ENCODE results near the gene CAMK1.

CAMK1 gene

GRCh38 chr3:9769426-9770275 lies at the start of gene CAMK1:
Gene CAMK1, minus strand, starts transcription at chr3:9769947. Its CDS starts 2,198 bp downstream, at chr3:9767749.
- peak; percentile 33 for DNase-seq (ENCODE audit: low spot score)

- DNase-seq (ENCODE audit: low spot score), result no peak
Observed at GRCh38 chr3:9818666-9819335, 49.1 kb upstream of the CAMK1 start.

- DNase-seq (ENCODE audit: low spot score), result no peak
Observed at GRCh38 chr3:9817436-9817835, 47.7 kb upstream of the CAMK1 start.

GRCh38 chr3:9815986-9816385 lies 46.2 kb upstream of the CAMK1 start:
- no peak for DNase-seq (ENCODE audit: low spot score)

GRCh38 chr3:9812870-9813483 lies 43.2 kb upstream of the CAMK1 start:
- DNase-seq (ENCODE audit: low spot score), result no peak

GRCh38 chr3:9810846-9811245 lies 41.1 kb upstream of the CAMK1 start:
- no peak for DNase-seq (ENCODE audit: low spot score)

- no peak for DNase-seq (ENCODE audit: low spot score)
Observed at GRCh38 chr3:9810433-9810770, 40.7 kb upstream of the CAMK1 start.

GRCh38 chr3:9809615-9810432 lies 40.1 kb upstream of the CAMK1 start, which contains the start of gene TTLL3:
Gene TTLL3, plus strand, starts transcription at chr3:9810262. Its CDS starts 400 bp downstream, at chr3:9810662.
- DNase-seq (ENCODE audit: low spot score), result peak; percentile 43

GRCh38 chr3:9809239-9809614 lies 39.5 kb upstream of the CAMK1 start:
- DNase-seq (ENCODE audit: low spot score), result peak; percentile 23

GRCh38 chr3:9808345-9809037 lies 38.7 kb upstream of the CAMK1 start:
- DNase-seq (ENCODE audit: low spot score), result peak; percentile 62

- no peak for DNase-seq (ENCODE audit: low spot score)
Observed at GRCh38 chr3:9807981-9808344, 38.2 kb upstream of the CAMK1 start.

GRCh38 chr3:9806688-9807589 lies 37.2 kb upstream of the CAMK1 start:
- no peak for DNase-seq (ENCODE audit: low spot score)

GRCh38 chr3:9806137-9806536 lies 36.4 kb upstream of the CAMK1 start:
- no peak for DNase-seq (ENCODE audit: low spot score)

GRCh38 chr3:9804996-9805395 lies 35.2 kb upstream of the CAMK1 start:
- DNase-seq (ENCODE audit: low spot score), result no peak

GRCh38 chr3:9803494-9803893 lies 33.7 kb upstream of the CAMK1 start:
- no peak for DNase-seq (ENCODE audit: low spot score)

GRCh38 chr3:9800529-9800928 lies 30.8 kb upstream of the CAMK1 start:
- DNase-seq (ENCODE audit: low spot score), result no peak

- no peak for DNase-seq (ENCODE audit: low spot score)
Observed at GRCh38 chr3:9797196-9797945, 27.6 kb upstream of the CAMK1 start.

GRCh38 chr3:9795207-9795606 lies 25.5 kb upstream of the CAMK1 start:
- no peak for DNase-seq (ENCODE audit: low spot score)

- DNase-seq (ENCODE audit: low spot score), result no peak
Observed at GRCh38 chr3:9794400-9794799, 24.7 kb upstream of the CAMK1 start.
